GM23248 (cell line): ENCODE data around the gene JARID2.

ENCODE experiments used
- EZH2 ChIP-seq: fragments of 200-600 bp; sonication (generic); IDR thresholded peaks from 2 replicates; pipeline ENCODE4 v1.6.1; 2018; ENCODE audit warnings: antibody characterized with exemption, mild to moderate bottlenecking; ENCODE audit not compliant: insufficient read depth, poor library complexity, severe bottlenecking
- EZH2phosphoT487 ChIP-seq: fragments of 200-600 bp; sonication (generic); IDR thresholded peaks from 2 replicates; pipeline ENCODE4 v1.6.1; 2018; ENCODE audit warnings: antibody characterized with exemption, moderate library complexity, mild to moderate bottlenecking, low read depth; ENCODE audit not compliant: insufficient read depth

GRCh38 chr6:15313367-15313766 lies 67.5 kb downstream of the JARID2 start:
- TF ChIP-seq EZH2: no peak
- no peak for TF ChIP-seq EZH2phosphoT487
